ENCODE data around the gene RNF157.
A peak's percentile ranks its signal among the peaks of the same experiment; 100 is the strongest.
"Not testable (repeated sequence)": the region's sequence is repeated elsewhere in the genome, so short reads cannot be mapped to it uniquely, and the experiment has no call there.

RNF157 gene

DNA sequence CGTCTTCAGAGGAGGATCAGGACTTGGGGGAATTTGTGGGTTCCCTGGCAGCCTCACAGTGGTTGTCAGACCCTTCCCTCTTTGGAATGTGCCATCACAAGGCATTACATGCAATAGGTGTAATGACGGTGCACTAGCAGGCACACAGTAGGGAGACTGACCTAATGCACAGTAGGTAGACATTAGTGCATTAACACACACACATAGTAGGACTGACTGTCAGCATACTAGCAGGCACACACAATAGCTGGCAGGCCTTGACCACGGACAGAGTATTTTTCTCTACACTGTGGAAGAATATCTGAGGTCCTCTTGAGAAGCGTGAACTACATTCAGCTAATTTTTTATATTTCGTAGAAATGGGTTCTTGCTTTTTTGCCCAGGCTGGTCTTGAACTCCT lies 14.0 kb upstream of the RNF157 start:
- ATAC-seq (replicated peaks) (no peak), DNase-seq (no peak)
- Mint-ChIP-seq H3K27me3 (no peaks in the 10 kb centered on the region), H3K36me3 (ENCODE audit: insufficient read depth) (peaks cover 6% of the 10 kb centered on the region), H3K4me1 (ENCODE audit: low read depth in 2 of 2) (peaks cover 24 to 28% of the 10 kb centered on the region in 2 donors), H3K4me3 (no peak overlapping the region), H3K9me3 (peaks cover 0 to 2% of the 10 kb centered on the region in 2 donors), H3K27ac (no peak overlapping the region)

DNA sequence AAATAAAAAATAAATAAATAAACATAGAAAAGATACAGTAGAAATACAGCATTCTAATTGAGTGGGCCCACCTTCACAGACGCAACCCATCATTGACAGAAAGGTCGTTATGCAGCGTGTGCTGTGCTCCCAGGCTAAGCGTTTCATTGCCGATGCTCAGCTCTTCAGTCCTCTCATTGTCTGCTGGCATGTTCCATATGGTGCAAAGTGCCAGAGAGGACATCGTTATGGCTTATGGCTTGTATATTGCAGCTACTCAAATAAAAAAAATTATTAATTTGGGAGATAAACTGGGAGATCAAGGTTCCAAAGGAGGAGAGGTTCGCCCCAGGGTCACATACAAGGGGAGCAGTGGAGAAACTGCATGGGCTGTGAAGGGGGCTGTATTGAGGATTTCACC lies 13.5 kb upstream of the RNF157 start:
- Mint-ChIP-seq H3K9me3 (peaks cover 0 to 2% of the 10 kb centered on the region in 2 donors), H3K36me3 (ENCODE audit: insufficient read depth) (peaks cover 6% of the 10 kb centered on the region), H3K27me3 (no peaks in the 10 kb centered on the region), H3K27ac (no peak overlapping the region), H3K4me3 (no peak overlapping the region), H3K4me1 (ENCODE audit: low read depth in 2 of 2) (peaks cover 24 to 28% of the 10 kb centered on the region in 2 donors)
- ATAC-seq (replicated peaks) (no peak), DNase-seq (no peak)

DNA sequence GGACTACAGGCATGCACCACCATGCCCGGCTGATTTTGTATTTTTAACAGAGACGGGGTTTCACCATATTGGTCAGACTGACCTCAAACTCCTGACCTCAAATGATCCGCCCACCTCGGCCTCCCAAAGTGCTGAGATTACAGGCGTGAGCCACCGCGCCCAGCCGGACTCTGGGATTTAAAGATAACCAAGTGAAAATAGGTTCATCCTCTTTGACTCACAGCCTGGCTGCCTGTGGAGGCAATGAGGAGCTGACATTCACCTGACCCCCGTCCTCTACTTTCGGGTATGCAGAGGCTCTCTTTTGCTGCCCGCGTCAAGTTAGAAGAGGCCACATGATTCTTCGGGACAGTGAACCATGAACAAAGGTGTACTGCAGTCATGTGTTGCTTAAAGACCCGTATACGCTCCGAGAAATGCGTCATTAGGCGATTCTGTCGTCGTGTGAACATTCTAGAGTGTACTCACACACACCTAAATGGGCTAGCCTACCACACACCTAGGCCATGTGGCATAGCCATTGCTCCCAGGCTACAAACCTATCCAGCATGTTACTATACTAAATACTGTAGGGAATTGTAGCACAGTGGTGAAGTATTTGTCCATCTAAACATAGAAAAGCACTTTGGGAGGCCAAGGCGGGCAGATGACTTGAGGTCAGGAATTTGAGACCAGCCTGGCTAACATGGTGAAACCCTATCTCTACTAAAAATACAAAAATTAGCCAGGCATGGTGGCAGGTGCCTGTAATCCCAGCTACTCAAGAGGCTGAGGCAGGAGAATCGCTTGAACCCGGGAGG lies 12.9 kb upstream of the RNF157 start:
- H3K27ac Mint-ChIP-seq, result peak overlapping the region; percentile 90 to 91
- DNase-seq; ATAC-seq (replicated peaks); H3K36me3 Mint-ChIP-seq (ENCODE audit: insufficient read depth); H3K9me3 Mint-ChIP-seq; H3K27me3 Mint-ChIP-seq: not testable (repeated sequence)
- H3K4me1 Mint-ChIP-seq (ENCODE audit: low read depth in 2 of 2), result peaks cover 24 to 28% of the 10 kb centered on the region in 2 donors
- peak overlapping the region; percentile 66 to 75 for H3K4me3 Mint-ChIP-seq

DNA sequence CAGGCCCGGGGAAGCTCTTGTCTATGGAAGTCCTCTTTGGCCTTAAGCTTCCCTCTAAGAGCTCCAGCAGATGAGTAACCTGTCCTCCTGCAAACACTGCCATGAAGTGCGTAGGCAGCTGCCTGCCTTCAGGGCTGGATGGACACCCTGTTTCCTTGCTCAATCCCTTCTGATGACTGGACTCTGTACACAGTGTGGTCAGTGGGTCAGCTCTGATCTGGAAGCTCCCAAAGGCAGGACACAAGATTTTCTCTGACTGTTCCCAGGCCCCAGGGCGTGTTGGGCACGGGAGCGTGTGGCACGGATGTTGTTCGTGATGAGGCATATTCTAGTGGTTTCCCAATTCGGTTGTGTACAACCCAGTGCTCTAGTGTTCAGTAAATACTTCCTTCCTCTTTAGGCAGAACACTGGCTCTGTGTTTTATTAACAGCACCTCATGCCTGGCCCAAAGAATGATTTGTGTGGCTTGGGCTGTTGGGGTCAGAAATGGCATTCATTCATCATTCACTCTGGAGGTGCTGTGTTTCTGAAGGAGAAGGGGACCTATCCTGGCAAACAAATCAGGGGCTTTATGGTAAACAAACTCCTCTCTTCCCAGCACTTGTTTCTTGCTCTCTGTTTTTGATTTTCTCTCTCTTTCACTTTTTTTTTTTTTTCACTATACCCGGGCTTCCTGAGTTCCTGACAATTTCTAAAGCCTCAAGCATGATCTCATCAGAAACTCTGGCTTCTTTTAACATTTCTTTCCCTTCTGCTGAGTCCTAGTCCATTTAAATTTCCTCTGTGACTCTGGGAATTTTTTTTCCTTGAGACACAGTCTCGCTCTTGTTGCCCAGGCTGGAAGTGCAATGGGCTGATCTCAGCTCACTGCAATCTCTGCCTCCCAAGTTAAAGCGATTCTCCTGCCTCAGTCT lies 12.0 kb upstream of the RNF157 start:
- peak overlapping the region; percentile 66 to 75 for H3K4me3 Mint-ChIP-seq

DNA sequence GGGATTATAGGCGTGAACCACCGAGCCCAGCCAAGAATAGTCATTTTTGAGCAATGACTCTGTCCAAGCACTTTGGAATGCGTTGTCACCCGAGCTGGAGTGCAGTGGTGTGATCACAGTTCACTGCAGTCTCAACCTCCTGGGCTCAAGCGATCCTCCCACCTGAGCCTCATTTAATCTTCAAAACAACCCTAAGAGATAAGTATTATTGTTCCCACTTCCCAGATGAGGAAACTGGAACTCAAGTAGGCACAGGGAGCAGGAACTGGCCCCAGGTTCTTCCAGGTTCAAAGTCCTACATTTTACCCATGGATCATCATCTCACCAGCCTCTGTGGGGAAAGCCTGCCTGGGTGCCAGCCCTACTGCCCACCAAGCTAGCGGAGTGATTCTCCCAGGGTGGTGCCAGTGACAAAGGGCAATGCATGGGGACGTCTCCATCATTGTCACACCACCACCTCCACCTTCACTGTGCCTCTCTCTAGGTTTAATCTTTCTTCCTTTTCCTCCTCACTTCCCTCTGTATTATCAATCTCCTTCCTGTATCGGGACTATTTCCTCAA lies 11.3 kb upstream of the RNF157 start:
- no peak for ATAC-seq (replicated peaks)
- Mint-ChIP-seq H3K4me1 (ENCODE audit: low read depth in 2 of 2) (peaks cover 21 to 27% of the 10 kb centered on the region in 2 donors), H3K27me3 (no peaks in the 10 kb centered on the region), H3K36me3 (ENCODE audit: insufficient read depth) (peaks cover 6% of the 10 kb centered on the region), H3K9me3 (no peaks in the 10 kb centered on the region), H3K4me3 (peak overlapping the region; percentile 66 to 75), H3K27ac (peak overlapping the region; percentile 90 to 91)
- no peak for DNase-seq

More for the DNA sequence above, 12.0 kb upstream of the RNF157 start:
- H3K4me1 Mint-ChIP-seq (ENCODE audit: low read depth in 2 of 2), result peaks cover 24 to 30% of the 10 kb centered on the region in 2 donors
- H3K9me3 Mint-ChIP-seq, result peaks cover 0 to 2% of the 10 kb centered on the region in 2 donors
- DNase-seq, result no peak
- H3K27me3 Mint-ChIP-seq, result no peaks in the 10 kb centered on the region
- peaks cover 6% of the 10 kb centered on the region for H3K36me3 Mint-ChIP-seq (ENCODE audit: insufficient read depth)
- peak overlapping the region; percentile 90 to 91 for H3K27ac Mint-ChIP-seq
- peak; percentile 73 for ATAC-seq (replicated peaks)

DNA sequence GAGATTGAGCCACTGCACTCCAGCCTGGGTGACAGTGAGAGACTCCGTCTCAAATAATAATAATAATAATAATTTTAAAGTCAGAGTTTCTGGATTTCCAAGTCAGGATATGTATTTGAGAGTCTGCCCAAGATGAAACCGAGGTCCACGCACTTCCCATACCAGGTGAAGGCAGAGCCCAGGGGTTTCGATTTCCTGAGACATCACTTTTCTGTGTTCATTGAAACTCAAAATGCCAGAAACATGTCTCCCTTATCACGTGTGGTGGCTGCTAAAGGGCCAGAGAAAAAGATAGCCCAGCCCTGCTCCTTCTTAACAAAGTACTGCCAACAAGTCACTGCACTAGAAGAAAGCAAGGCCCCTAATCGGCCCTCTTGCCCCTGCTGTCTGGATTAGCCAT lies 9.8 kb upstream of the RNF157 start:
- ATAC-seq (replicated peaks) (no peak), DNase-seq (no peak)
- Mint-ChIP-seq H3K36me3 (ENCODE audit: insufficient read depth) (peaks cover 6% of the 10 kb centered on the region), H3K4me3 (no peak overlapping the region), H3K4me1 (ENCODE audit: low read depth in 2 of 2) (peaks cover 26 to 28% of the 10 kb centered on the region in 2 donors), H3K27ac (no peak overlapping the region), H3K9me3 (no peaks in the 10 kb centered on the region), H3K27me3 (no peaks in the 10 kb centered on the region)

DNA sequence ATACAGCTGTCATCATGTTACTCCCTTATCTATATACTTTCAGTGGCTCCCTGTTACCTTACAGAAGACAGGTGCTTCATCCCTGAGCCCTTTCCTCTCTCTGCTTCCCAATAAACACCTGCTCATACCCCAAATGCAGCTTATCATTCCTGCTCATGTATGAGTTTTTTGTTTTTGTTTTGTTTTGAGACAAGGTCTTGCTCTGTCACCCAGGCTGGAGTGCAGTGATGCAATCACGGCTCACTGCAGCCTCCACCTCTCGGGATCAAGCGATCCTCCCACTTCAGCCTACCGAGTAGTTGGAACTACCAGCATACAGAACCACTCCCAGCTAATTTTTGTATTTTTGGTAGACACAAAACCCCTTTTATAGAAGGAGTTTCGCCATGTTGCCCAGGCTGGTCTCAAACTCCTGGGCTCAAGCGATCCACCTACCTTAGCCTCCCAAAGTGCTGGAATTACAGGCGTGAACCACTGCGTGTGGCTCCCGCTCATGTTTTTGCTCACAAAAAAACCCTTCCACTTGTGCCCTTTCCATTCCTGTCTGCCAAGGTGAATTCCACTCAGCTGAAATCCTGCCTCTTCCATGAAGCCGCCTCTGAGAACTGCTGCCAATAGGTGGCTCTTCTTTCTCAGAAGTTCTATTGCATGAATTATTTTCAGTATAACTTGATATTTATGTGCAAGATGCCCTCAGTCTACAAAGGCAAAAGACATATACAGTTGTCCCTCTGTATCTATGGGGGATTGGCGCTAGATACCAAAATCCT lies 7.9 kb upstream of the RNF157 start:
- H3K36me3 Mint-ChIP-seq (ENCODE audit: insufficient read depth), result peaks cover 9% of the 10 kb centered on the region
- ATAC-seq (replicated peaks), result no peak
- peak overlapping the region in 1 of 2 donors; percentile 41 for H3K27ac Mint-ChIP-seq
- H3K4me1 Mint-ChIP-seq (ENCODE audit: low read depth in 2 of 2), result peaks cover 26 to 28% of the 10 kb centered on the region in 2 donors
- DNase-seq, result no peak
- no peaks in the 10 kb centered on the region for H3K27me3 Mint-ChIP-seq
- H3K4me3 Mint-ChIP-seq, result no peak overlapping the region
- H3K9me3 Mint-ChIP-seq, result no peaks in the 10 kb centered on the region

DNA sequence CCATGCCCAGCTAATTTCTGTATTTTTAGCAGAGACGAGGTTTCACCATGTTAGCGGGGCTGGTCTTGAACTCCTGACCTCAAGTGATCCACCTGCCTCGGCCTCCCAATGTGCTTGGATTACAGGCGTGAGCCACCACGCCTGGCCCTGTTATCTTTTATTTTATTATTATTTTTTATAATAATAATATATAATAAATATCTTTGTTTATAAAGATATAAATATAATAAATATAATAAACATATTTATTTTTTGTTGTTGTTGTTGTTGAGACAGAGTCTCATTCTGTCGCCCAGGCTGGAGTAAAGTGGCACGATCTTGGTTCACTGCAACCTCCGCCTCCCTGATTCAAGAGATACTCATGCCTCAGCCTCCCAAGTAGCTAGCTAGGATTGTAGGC lies 7.0 kb upstream of the RNF157 start:
- no peaks in the 10 kb centered on the region for H3K9me3 Mint-ChIP-seq
- H3K27ac Mint-ChIP-seq, result no peak overlapping the region
- H3K27me3 Mint-ChIP-seq, result no peaks in the 10 kb centered on the region
- no peak for DNase-seq
- H3K36me3 Mint-ChIP-seq (ENCODE audit: insufficient read depth), result peaks cover 7% of the 10 kb centered on the region
- ATAC-seq (replicated peaks), result no peak
- no peak overlapping the region for H3K4me3 Mint-ChIP-seq
- H3K4me1 Mint-ChIP-seq (ENCODE audit: low read depth in 2 of 2), result peaks cover 20 to 21% of the 10 kb centered on the region in 2 donors

DNA sequence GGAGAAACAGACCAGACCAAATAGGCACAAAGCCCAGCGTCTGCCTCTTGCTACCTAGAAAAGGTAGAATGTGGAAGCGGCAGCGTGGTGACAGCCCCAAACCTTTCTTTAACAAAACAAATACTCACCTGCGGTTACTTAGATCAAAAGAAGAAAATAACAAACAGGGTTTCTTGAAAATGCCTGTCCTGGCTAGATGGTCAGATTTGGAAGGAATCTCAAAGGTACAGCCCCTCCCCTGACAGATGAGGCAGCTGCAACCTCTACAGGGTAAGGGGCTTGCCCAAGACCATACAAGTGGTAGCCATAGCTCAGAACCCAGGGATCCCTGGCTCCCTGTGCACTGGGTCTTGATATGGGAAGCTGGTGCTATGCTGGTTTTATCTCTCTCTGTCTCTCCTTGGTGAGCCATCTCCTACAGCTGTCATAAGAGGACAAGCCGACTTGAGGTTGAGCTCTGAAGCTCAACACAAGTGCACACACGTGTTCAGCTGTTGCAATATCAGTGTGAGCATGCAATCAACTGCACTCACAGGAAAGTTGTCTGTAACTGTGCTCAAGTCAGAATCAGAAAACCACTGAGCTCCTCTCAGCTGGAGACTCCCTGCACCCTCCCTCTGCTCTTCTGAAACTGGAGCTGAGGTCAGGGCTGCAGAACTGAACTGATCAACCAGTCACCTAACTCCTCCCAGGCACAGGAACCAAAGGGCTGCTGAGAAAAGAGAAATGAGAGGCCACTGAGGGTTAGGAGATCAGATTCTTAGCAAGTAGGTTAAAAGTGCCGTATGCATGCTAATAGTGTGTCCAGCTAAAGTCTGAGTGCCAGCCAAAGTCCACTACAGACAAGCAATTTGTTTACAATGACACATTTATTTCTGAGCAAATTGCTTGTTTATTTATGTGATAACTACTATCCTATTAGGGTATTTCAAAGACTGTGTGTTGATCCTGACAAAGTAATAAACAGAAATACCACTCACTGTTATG lies 6.1 kb upstream of the RNF157 start:
- Mint-ChIP-seq H3K27ac (peak overlapping the region in 1 of 2 donors; percentile 83), H3K4me3 (peak overlapping the region; percentile 53 to 67), H3K36me3 (ENCODE audit: insufficient read depth) (peaks cover 14% of the 10 kb centered on the region), H3K9me3 (no peaks in the 10 kb centered on the region), H3K4me1 (ENCODE audit: low read depth in 2 of 2) (peaks cover 14% of the 10 kb centered on the region in 2 donors), H3K27me3 (no peaks in the 10 kb centered on the region)
- DNase-seq (no peak), ATAC-seq (replicated peaks) (peak; percentile 86)

DNA sequence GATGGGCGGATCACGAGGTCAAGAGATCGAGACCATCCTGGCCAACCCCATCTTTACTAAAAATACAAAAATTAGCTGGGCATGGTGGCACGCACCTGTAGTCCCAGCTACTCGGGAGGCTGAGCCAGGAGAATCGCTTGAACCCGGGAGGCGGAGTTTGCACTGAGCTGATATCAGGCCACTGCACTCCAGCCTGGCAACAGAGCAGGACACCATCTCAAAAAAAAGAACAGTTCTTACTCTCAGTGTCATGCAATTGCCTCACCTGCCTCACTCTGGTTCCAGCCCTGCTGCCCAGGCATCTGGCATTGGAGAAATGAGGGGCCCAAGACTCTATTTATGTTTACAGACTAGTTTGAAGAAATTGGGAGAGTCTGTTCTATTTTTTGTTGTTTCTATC lies 4.4 kb upstream of the RNF157 start:
- not testable (repeated sequence) for ATAC-seq (replicated peaks); H3K4me3 Mint-ChIP-seq; H3K9me3 Mint-ChIP-seq; H3K27ac Mint-ChIP-seq; H3K27me3 Mint-ChIP-seq; DNase-seq
- Mint-ChIP-seq H3K4me1 (ENCODE audit: low read depth in 2 of 2) (peaks cover 18 to 20% of the 10 kb centered on the region in 2 donors), H3K36me3 (ENCODE audit: insufficient read depth) (peaks cover 14% of the 10 kb centered on the region)

DNA sequence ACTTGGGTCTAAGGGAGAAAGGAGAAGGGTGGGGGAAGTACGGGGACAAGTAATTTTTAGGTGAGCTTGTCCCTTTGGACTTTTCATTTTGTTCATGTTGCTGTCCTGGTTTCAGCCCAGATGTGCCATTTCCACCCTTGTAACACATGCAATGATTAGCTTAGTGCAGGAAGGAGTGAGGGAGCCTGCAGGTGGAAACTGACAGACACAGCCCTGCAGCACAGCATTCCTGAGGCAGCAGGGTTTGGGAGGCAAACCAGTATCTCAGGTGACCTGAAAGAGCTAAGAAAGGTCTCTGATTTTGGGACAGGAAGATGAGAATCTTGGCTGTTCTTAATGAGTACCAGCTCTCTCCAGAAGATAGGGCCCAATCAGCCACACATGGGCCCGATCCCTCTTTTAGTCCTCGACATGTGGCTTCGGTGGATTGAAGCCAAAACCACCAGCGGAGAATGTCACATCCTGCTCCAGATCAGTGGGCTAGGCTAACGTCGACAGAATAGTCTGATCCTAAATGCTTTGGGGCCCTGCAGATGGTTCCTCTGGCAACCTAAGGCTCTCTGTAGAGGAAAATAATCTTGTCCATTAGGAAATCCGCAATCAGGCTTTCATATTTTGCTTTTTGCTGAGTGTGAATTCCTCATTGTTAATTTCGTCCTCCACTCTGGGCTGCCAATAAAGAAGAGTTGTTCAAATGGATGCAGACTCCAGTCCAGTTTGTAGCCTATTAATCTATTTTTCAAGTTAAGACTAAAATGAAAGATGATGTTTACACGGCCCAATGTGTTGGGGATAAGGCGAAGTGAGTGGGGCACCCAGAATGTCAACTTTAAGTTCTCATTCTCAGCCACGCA lies 3.8 kb upstream of the RNF157 start:
- H3K27me3 Mint-ChIP-seq, result no peaks in the 10 kb centered on the region
- DNase-seq (no peak), ATAC-seq (replicated peaks) (no peak)
- no peak overlapping the region for H3K4me3 Mint-ChIP-seq
- H3K27ac Mint-ChIP-seq, result no peak overlapping the region
- peaks cover 20 to 23% of the 10 kb centered on the region in 2 donors for H3K4me1 Mint-ChIP-seq (ENCODE audit: low read depth in 2 of 2)
- H3K9me3 Mint-ChIP-seq, result no peaks in the 10 kb centered on the region
- H3K36me3 Mint-ChIP-seq (ENCODE audit: insufficient read depth), result peaks cover 14% of the 10 kb centered on the region

Data from effector memory CD8-positive, alpha-beta T cell (primary cell).